ENCODE data around the gene SIRPA.
"Not testable (repeated sequence)": the region's sequence is repeated elsewhere in the genome, so short reads cannot be mapped to it uniquely, and the experiment has no call there.

Gene SIRPA

GRCh38 chr20:1907586-1907985, 12.4 kb downstream of the SIRPA start:
- DNase-seq (ENCODE audit: low read depth), result no peak

GRCh38 chr20:1908191-1908590, 13.0 kb downstream of the SIRPA start:
- DNase-seq (ENCODE audit: low read depth), result no peak

- no peak for DNase-seq (ENCODE audit: low read depth)
Measured at GRCh38 chr20:1909097-1909496, 13.9 kb downstream of the SIRPA start.

GRCh38 chr20:1911536-1911935, 16.3 kb downstream of the SIRPA start:
- DNase-seq (ENCODE audit: low read depth), result no peak

GRCh38 chr20:1912053-1912452, 16.8 kb downstream of the SIRPA start:
- DNase-seq (ENCODE audit: low read depth), result no peak

- DNase-seq (ENCODE audit: low read depth), result no peak
Measured at GRCh38 chr20:1912646-1913045, 17.4 kb downstream of the SIRPA start.

- not testable (repeated sequence) for DNase-seq (ENCODE audit: low read depth)
Measured at GRCh38 chr20:1915233-1915632, 20.0 kb downstream of the SIRPA start.

- no peak for DNase-seq (ENCODE audit: low read depth)
Measured at GRCh38 chr20:1915725-1916124, 20.5 kb downstream of the SIRPA start.

- DNase-seq (ENCODE audit: low read depth), result no peak
Measured at GRCh38 chr20:1917786-1918185, 22.6 kb downstream of the SIRPA start.

GRCh38 chr20:1918491-1919165, 23.4 kb downstream of the SIRPA start:
- no peak for DNase-seq (ENCODE audit: low read depth)

GRCh38 chr20:1920252-1920651, 25.0 kb downstream of the SIRPA start:
- no peak for DNase-seq (ENCODE audit: low read depth)

GRCh38 chr20:1920826-1921225, 25.6 kb downstream of the SIRPA start:
- no peak for DNase-seq (ENCODE audit: low read depth)

- DNase-seq (ENCODE audit: low read depth), result not testable (repeated sequence)
Measured at GRCh38 chr20:1921985-1922384, 26.8 kb downstream of the SIRPA start.

GRCh38 chr20:1922786-1923185, 27.6 kb downstream of the SIRPA start:
- no peak for DNase-seq (ENCODE audit: low read depth)

- DNase-seq (ENCODE audit: low read depth), result no peak
Measured at GRCh38 chr20:1924910-1925861, 30.0 kb downstream of the SIRPA start.

GRCh38 chr20:1926237-1926636, 31.0 kb downstream of the SIRPA start:
- no peak for DNase-seq (ENCODE audit: low read depth)

- DNase-seq (ENCODE audit: low read depth), result no peak
Measured at GRCh38 chr20:1927217-1927616, 32.0 kb downstream of the SIRPA start.

- no peak for DNase-seq (ENCODE audit: low read depth)
Measured at GRCh38 chr20:1928154-1928553, 32.9 kb downstream of the SIRPA start.

- DNase-seq (ENCODE audit: low read depth), result no peak
Measured at GRCh38 chr20:1928782-1929181, 33.6 kb downstream of the SIRPA start.

- no peak for DNase-seq (ENCODE audit: low read depth)
Measured at GRCh38 chr20:1929460-1929859, 34.3 kb downstream of the SIRPA start.

- no peak for DNase-seq (ENCODE audit: low read depth)
Measured at GRCh38 chr20:1930165-1930564, 35.0 kb downstream of the SIRPA start.

- DNase-seq (ENCODE audit: low read depth), result no peak
Measured at GRCh38 chr20:1931830-1932229, 36.6 kb downstream of the SIRPA start.

GRCh38 chr20:1932971-1933370, 37.8 kb downstream of the SIRPA start:
- no peak for DNase-seq (ENCODE audit: low read depth)
